ENCODE measurements around the gene DCST1. TPM values are rescaled to one million over a fixed set of nuclear protein-coding genes. Genes with fewer than 3 reads are reported as not detected.

Gene DCST1
- polyA plus RNA-seq, 1 experiment, result not detected

DNA sequence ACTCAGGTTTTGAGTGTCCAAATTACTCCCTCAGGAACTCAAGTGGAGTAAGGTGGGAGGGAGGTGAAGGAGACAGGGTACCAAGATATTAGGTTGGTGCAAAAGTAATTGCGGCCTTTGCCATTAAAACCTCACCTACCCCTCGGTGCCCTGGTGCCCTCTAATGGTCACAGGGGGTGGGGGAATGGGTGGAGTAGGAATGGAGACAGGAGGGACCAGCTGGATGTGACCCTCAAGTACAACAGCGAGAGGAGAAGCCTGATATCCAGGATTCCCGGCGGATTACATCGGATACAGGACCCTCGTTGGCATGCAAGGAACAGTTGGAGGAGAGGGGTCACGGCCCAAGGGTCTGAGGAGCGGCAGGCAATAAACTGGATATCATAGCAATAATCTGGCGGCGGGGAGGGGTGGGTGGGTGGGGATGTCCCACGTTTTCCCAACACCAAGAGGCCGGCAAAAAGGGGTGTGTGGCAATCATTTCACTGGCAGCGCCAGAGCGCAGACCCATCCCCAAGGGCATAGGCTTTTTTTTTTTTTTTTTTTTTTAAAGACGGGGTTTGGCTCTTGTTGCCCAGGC, 35.3 kb upstream of the DCST1 start:
- DNase-seq (ENCODE audit: low read depth, low spot score), result no peak
- Histone ChIP-seq H3K27ac (ENCODE audit: low read depth, low read length) (no peak overlapping the region), H3K27me3 (ENCODE audit: control insufficient read depth, insufficient read depth, low read length) (no peaks in the 10 kb centered on the region), H3K4me3 (ENCODE audit: low read depth, low read length) (no peak overlapping the region), H3K9me3 (ENCODE audit: control insufficient read depth, insufficient read depth, low read length) (no peaks in the 10 kb centered on the region; the same call in 1 of the 2 replicates)
- TF ChIP-seq, protein P1, sequence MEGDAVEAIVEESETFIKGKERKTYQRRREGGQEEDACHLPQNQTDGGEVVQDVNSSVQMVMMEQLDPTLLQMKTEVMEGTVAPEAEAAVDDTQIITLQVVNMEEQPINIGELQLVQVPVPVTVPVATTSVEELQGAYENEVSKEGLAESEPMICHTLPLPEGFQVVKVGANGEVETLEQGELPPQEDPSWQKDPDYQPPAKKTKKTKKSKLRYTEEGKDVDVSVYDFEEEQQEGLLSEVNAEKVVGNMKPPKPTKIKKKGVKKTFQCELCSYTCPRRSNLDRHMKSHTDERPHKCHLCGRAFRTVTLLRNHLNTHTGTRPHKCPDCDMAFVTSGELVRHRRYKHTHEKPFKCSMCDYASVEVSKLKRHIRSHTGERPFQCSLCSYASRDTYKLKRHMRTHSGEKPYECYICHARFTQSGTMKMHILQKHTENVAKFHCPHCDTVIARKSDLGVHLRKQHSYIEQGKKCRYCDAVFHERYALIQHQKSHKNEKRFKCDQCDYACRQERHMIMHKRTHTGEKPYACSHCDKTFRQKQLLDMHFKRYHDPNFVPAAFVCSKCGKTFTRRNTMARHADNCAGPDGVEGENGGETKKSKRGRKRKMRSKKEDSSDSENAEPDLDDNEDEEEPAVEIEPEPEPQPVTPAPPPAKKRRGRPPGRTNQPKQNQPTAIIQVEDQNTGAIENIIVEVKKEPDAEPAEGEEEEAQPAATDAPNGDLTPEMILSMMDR (IDR thresholded peaks at IDR 0.05; ENCODE audit: low read depth, low read length), result no peak
- ChIA-PET POLR2A (interaction anchor here (2.7 kb wide), 1 partner anchor 27 kb away, joined by 15 read pairs; the partner anchor contains the start of gene SHC1), CTCF (interaction anchor here (0.6 to 2.5 kb wide), 18 partner anchors 10 to 1485 kb away, joined by 3 to 20 read pairs (median 6); partner anchors contain the start of genes FLAD1, PBXIP1, PYGO2 and SHC1)

DNA sequence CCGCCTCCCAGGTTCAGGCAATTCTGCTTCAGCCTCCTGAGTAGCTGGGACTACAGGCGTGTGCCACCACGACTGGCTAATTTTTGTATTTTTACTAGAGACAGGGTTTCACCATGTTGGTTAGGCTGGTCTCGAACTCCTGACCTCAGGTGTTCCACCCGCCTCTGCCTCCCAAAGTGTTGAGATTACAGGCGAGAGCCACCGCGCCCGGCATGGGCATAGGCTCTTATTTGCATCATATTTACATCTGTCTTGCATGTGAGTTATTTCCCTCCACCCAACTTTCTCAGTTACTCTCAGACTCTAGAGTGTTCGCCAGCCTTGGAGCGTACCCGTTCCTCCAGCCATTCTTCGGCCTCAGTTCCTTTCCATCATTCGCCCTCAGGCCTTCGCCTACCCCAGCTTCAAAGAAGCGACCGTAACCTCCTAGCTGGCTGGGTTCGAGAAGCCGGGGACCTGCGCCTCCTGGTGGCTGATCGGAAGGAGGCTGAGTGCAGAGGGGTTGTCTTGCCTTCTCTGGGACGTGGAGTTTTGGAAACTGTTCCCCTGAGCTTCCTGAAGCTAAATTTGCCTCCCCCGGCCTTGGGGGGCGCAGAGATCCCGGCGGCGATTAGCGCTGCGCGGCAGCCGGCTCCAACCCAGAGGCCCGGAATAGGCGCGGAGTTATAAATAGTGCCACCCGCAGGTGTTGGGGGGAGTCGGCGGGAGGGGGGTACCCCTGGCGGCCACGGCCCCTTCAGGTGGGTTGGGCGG, 34.6 kb upstream of the DCST1 start:
- DNase-seq (ENCODE audit: low read depth, low spot score), result no peak
- Histone ChIP-seq H3K4me3 (ENCODE audit: low read depth, low read length) (peak overlapping the region; percentile 43), H3K27ac (ENCODE audit: low read depth, low read length) (no peak overlapping the region), H3K27me3 (ENCODE audit: control insufficient read depth, insufficient read depth, low read length) (no peaks in the 10 kb centered on the region), H3K9me3 (ENCODE audit: control insufficient read depth, insufficient read depth, low read length) (no peaks in the 10 kb centered on the region; the same call in 1 of the 2 replicates)
- POLR2A ChIA-PET, result interaction anchor here (2.0 to 2.7 kb wide), 2 partner anchors 28 to 38 kb away, joined by 4 to 15 read pairs; partner anchors contain the start of gene SHC1
- CTCF ChIA-PET, result interaction anchor here (0.5 to 2.5 kb wide), 22 partner anchors 11 to 1485 kb away, joined by 3 to 20 read pairs (median 5); partner anchors contain the start of genes FLAD1, PBXIP1, PYGO2 and SHC1
- TF ChIP-seq, protein P1 (IDR thresholded peaks at IDR 0.05; ENCODE audit: low read depth, low read length), result peak; percentile 93

DNA sequence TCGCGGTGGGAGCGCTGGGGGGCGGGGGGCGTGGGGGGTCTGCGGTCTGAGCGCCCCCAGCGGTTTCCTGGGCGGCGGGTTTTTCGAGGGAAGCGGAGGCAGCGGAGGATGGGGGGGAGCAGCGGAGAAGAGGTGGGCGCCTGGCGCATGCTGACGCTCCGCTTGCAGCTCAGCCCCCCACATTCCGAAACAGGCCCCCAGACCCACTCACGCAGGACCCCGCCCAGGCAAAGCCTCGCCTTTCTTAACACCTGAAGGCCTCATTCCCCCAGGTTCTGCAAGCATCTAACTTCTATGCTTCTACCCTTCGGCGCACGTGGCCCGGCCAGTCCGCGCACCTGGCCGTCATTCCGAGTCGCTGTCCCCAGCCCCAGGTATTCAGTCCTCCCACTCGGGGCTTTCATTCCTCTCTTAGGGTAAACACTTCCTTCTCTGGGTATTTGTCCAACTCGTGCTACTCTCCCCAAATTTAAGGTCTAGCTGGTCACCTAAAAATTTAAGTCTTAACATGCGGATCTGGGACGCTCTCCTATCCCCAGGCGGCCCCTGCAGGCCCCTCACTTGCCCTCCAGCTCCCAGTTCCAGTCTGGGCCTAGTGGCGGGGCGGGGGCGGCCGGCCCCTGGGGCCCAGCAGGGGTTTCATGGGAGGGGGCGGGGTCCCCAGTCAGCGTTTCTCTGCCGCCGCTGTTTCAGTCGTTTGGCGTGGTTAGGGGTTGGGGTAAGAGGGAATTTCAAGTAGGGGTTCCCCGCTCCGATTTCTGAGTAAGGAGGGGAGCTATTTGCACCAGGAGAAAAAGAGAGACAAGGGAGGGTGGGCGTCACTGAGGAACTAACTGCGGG, 33.8 kb upstream of the DCST1 start:
- POLR2A ChIA-PET, result interaction anchor here (2.0 to 2.7 kb wide), 2 partner anchors 29 to 39 kb away, joined by 4 to 15 read pairs; partner anchors contain the start of gene SHC1
- Histone ChIP-seq H3K4me3 (ENCODE audit: low read depth, low read length) (peak overlapping the region; percentile 76), H3K9me3 (ENCODE audit: control insufficient read depth, insufficient read depth, low read length) (no peaks in the 10 kb centered on the region; the same call in 1 of the 2 replicates), H3K27me3 (ENCODE audit: control insufficient read depth, insufficient read depth, low read length) (no peaks in the 10 kb centered on the region), H3K27ac (ENCODE audit: low read depth, low read length) (peak overlapping the region; percentile 39)
- TF ChIP-seq, protein P1 (IDR thresholded peaks at IDR 0.05; ENCODE audit: low read depth, low read length), result no peak
- CTCF ChIA-PET, result interaction anchor here (0.5 to 2.5 kb wide), 20 partner anchors 8 to 440 kb away, joined by 3 to 20 read pairs (median 5); partner anchors contain the start of genes FLAD1, PBXIP1, PYGO2 and SHC1
- DNase-seq (ENCODE audit: low read depth, low spot score), result no peak

DNA sequence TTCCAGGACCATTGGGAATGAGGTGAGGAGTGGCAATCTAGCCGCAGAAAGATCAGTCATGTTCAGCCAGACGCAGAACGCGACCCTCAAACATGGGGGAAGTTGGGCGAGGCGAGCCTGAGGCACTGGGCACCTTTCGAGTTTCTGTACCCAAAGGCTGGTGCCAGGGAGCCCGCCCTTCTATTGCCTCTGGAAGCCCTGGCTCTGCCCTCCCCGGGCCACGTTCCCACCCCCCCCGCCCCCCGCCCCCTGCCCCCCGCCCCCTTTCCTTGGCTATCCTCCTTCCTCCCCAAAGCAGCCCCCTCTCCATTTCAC, 33.3 kb upstream of the DCST1 start:
- peak overlapping the region; percentile 84 for H3K27ac ChIP-seq (ENCODE audit: low read depth, low read length)
- no peaks in the 10 kb centered on the region; the same call in 1 of the 2 replicates for H3K9me3 ChIP-seq (ENCODE audit: control insufficient read depth, insufficient read depth, low read length)
- POLR2A ChIA-PET, result interaction anchor here (2.0 to 2.7 kb wide), 2 partner anchors 29 to 39 kb away, joined by 4 to 15 read pairs; partner anchors contain the start of gene SHC1
- H3K27me3 ChIP-seq (ENCODE audit: control insufficient read depth, insufficient read depth, low read length), result no peaks in the 10 kb centered on the region
- no peak for DNase-seq (ENCODE audit: low read depth, low spot score)
- TF ChIP-seq, protein P1 (IDR thresholded peaks at IDR 0.05; ENCODE audit: low read depth, low read length), result no peak
- peak overlapping the region; percentile 76 for H3K4me3 ChIP-seq (ENCODE audit: low read depth, low read length)
- CTCF ChIA-PET, result interaction anchor here (0.7 to 2.5 kb wide), 7 partner anchors 7 to 194 kb away, joined by 3 to 20 read pairs (median 4); partner anchors contain the start of gene PBXIP1
